PC-3 (cell line): ENCODE data around the gene SLC22A3.

Source experiments
- CTCF ChIP-seq: fragments of 300-600 bp; sonication (generic); conservative IDR thresholded peaks from 2 replicates; pipeline ENCODE4 v1.5.1; 2017; ENCODE audit warnings: antibody characterized with exemption, low read depth, mild to moderate bottlenecking, low read length
- EZH2 ChIP-seq: fragments of 300-600 bp; sonication (generic); IDR thresholded peaks from one replicate; pipeline ENCODE4 v1.6.1; 2017; ENCODE audit warnings: antibody characterized with exemption, mild to moderate bottlenecking, low read length; ENCODE audit not compliant: unreplicated experiment
- EZH2phosphoT487 ChIP-seq: fragments of 300-600 bp; sonication (generic); IDR thresholded peaks from 2 replicates; pipeline ENCODE4 v1.6.1; 2018; ENCODE audit warnings: mild to moderate bottlenecking, antibody characterized with exemption, low read length, borderline replicate concordance

GRCh38 chr6:160477901-160478300 is 129.7 kb downstream of the SLC22A3 start:
- no peak for TF ChIP-seq CTCF
- TF ChIP-seq EZH2phosphoT487, result no peak
- no peak for TF ChIP-seq EZH2
